K562 (cell line): Measurements from ENCODE around the gene FAM171A2. TPM values are rescaled to one million over a fixed set of nuclear protein-coding genes. Genes with fewer than 3 reads are reported as not detected.

Source experiments
- CBX3 ChIP-seq, 2 experiments: IDR thresholded peaks; 1 replicate in 1 of 2; 2 replicates in 1 of 2; pipeline ENCODE4 v1.6.1; 2012; ENCODE audit warnings: inconsistent platforms in 2 of 2, low read length in 2 of 2, borderline replicate concordance in 1 of 2, control low read depth in 1 of 2
- E2F6 ChIP-seq, 2 experiments: IDR thresholded peaks; 2 replicates each; pipeline ENCODE4 v1.6.1; 2011; ENCODE audit warnings: borderline replicate concordance in 1 of 2, control low read depth in 1 of 2, low read depth in 1 of 2, low read length in 1 of 2, mild to moderate bottlenecking in 1 of 2, mixed read lengths in 1 of 2, moderate library complexity in 1 of 2; ENCODE audit not compliant: insufficient read depth in 1 of 2, insufficient read length in 1 of 2, poor library complexity in 1 of 2, severe bottlenecking in 1 of 2; ENCODE audit errors: extremely low read depth in 1 of 2
- JUND ChIP-seq, 2 experiments: IDR thresholded peaks; 2 replicates in 1 of 2; 3 replicates in 1 of 2; pipeline ENCODE4 v1.6.1; 2011; ENCODE audit warnings: borderline replicate concordance in 2 of 2, low read depth in 2 of 2, low read length in 2 of 2, improper control_type of control experiment in 1 of 2, missing biosample characterization in 1 of 2, missing genetic modification characterization in 1 of 2, missing genetic modification reagents in 1 of 2
- KLF1 ChIP-seq: fragments of 450-650 bp; IDR thresholded peaks from 2 replicates; pipeline ENCODE4 v1.6.1; 2016; ENCODE audit warnings: missing genetic modification characterization, missing compliant biosample characterization
- MTA1 ChIP-seq: fragments of 450-650 bp; IDR thresholded peaks from 2 replicates; pipeline ENCODE4 v1.6.1; 2017; ENCODE audit warnings: borderline replicate concordance
- NEUROD1 ChIP-seq: fragments of 150-350 bp; IDR thresholded peaks from 2 replicates; pipeline ENCODE4 v1.6.1; 2014; ENCODE audit warnings: borderline replicate concordance, low read length, low read depth; ENCODE audit not compliant: partially characterized antibody
- NFE2 ChIP-seq: IDR thresholded peaks from 2 replicates; pipeline ENCODE4 v1.6.1; 2014; ENCODE audit warnings: antibody characterized with exemption, low read depth
- RREB1 ChIP-seq: fragments of 250-450 bp; sonication (Bioruptor Pico); IDR thresholded peaks from 2 replicates; pipeline ENCODE4 v1.4.0; 2020
- SAFB2 ChIP-seq: fragments of 200-400 bp; formaldehyde crosslinking; IDR thresholded peaks from 2 replicates; pipeline ENCODE4 v1.6.1; 2018; ENCODE audit warnings: borderline replicate concordance, low read length, low read depth, moderate library complexity; ENCODE audit not compliant: severe bottlenecking
- SMARCA4 ChIP-seq: fragments of 450-650 bp; IDR thresholded peaks from 2 replicates; pipeline ENCODE4 v1.6.1; 2016
- SNIP1 ChIP-seq: fragments of 450-650 bp; IDR thresholded peaks from 2 replicates; pipeline ENCODE4 v1.7.1; 2017; ENCODE audit warnings: low read depth, mild to moderate bottlenecking
- TCF15 ChIP-seq: fragments of 250-450 bp; sonication (Bioruptor Pico); IDR thresholded peaks from 2 replicates; pipeline ENCODE4 v1.8.0; 2022; ENCODE audit warnings: moderate library complexity, mild to moderate bottlenecking, inconsistent platforms
- TCF3 ChIP-seq: sonication (generic); formaldehyde crosslinking; IDR thresholded peaks from 2 replicates; pipeline ENCODE4 v1.4.0; 2020; ENCODE audit warnings: mild to moderate bottlenecking, missing genetic modification reagents
- TSC22D4 ChIP-seq: fragments of 450-650 bp; IDR thresholded peaks from 2 replicates; pipeline ENCODE4 v1.6.1; 2016; ENCODE audit warnings: missing genetic modification characterization, missing biosample characterization, control low read depth
- WHSC1 ChIP-seq: IDR thresholded peaks from one replicate; pipeline ENCODE4 v1.6.1; 2012; ENCODE audit warnings: low read length, control low read depth, inconsistent platforms
- ZNF232 ChIP-seq: sonication (generic); formaldehyde crosslinking; IDR thresholded peaks from 2 replicates; pipeline ENCODE4 v1.8.0; 2022; ENCODE audit warnings: mild to moderate bottlenecking, missing genetic modification reagents
- ZNF696 ChIP-seq: fragments of 250-450 bp; sonication (Bioruptor Pico); conservative IDR thresholded peaks from 2 replicates; pipeline ENCODE4 v1.4.0; 2020; ENCODE audit warnings: mild to moderate bottlenecking, moderate library complexity
- polyA plus RNA-seq, 8 experiments: library from polyadenylated mRNA; depleted of rRNA in 4 of 8; stranded (reverse) in 5 of 8; unstranded in 3 of 8; fragments of >200 nt; fragmentation: Nextera tagmentation in 2 of 8; fragmentation: Illumina TruSeq in 1 of 8; extraction: Ambion mirVana in 2 of 8; extraction: Trizol in 1 of 8; gene quantifications; 2 replicates each; pipeline versions ENCODE4 v1.2.1 to v1.2.3, GENCODE V29; 2011 to 2014; ENCODE audit warnings: inconsistent platforms in 1 of 8, missing spikeins in 1 of 8
- total RNA-seq, 7 experiments: library from RNA; depleted of rRNA in 6 of 7; stranded (reverse); fragments of >200 nt in 6 of 7; fragmentation: Illumina TruSeq in 2 of 7; extraction: Trizol in 2 of 7; gene quantifications; 2 replicates each; pipeline versions ENCODE4 v1.2.1 to v1.2.3, GENCODE V29; 2011 to 2021; ENCODE audit warnings: low replicate concordance in 1 of 7
- TF ChIP-seq, protein P1 (sequence below): fragments of 250-450 bp; sonication (Bioruptor Pico); IDR thresholded peaks from 2 replicates; pipeline ENCODE4 v1.5.0; 2021; ENCODE audit warnings: mild to moderate bottlenecking, borderline replicate concordance

FAM171A2 gene
- total and polyA plus RNA-seq, 9 of the 15 experiments (the other 6 are each of a cell fraction or from before 2014, with no cell fraction given), result 0.10 to 10.2 (median 2.0) TPM; not detected in 1

- TF ChIP-seq RREB1, result peak; percentile 31; the same call in 1 of the 2 replicates
- no peak for TF ChIP-seq TSC22D4
- peak in 1 of 2 experiments; percentile 81; a peak in 1 of 3 replicates for TF ChIP-seq CBX3 (IDR thresholded peaks at IDR 0.05; ENCODE audit: borderline replicate concordance in 1 of 2, low read length in 2 of 2)
- TF ChIP-seq, protein P1, sequence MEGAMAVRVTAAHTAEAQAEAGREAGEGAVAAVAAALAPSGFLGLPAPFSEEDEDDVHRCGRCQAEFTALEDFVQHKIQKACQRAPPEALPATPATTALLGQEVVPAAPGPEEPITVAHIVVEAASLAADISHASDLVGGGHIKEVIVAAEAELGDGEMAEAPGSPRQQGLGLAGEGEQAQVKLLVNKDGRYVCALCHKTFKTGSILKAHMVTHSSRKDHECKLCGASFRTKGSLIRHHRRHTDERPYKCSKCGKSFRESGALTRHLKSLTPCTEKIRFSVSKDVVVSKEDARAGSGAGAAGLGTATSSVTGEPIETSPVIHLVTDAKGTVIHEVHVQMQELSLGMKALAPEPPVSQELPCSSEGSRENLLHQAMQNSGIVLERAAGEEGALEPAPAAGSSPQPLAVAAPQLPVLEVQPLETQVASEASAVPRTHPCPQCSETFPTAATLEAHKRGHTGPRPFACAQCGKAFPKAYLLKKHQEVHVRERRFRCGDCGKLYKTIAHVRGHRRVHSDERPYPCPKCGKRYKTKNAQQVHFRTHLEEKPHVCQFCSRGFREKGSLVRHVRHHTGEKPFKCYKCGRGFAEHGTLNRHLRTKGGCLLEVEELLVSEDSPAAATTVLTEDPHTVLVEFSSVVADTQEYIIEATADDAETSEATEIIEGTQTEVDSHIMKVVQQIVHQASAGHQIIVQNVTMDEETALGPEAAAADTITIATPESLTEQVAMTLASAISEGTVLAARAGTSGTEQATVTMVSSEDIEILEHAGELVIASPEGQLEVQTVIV (CRISPR knock-in tag), result no peak
- no peak for TF ChIP-seq ZNF232
- TF ChIP-seq SMARCA4, result peak; percentile 81
- TF ChIP-seq NFE2, result 0 out of 2 replicates have a peak, but pooled peaks have one; percentile 11
- no peak for TF ChIP-seq SNIP1
- no peak for TF ChIP-seq KLF1 (tag)
- no peak for TF ChIP-seq SAFB2
- TF ChIP-seq ZNF696 (CRISPR knock-in tag), result no peak
- TF ChIP-seq E2F6 (IDR thresholded peaks at IDR 0.05; ENCODE audit: borderline replicate concordance in 1 of 2, extremely low read depth in 1 of 2, insufficient read depth in 1 of 2, insufficient read length in 1 of 2, low read depth in 1 of 2, low read length in 1 of 2, poor library complexity in 1 of 2, severe bottlenecking in 1 of 2), result no peak
- no peak for TF ChIP-seq NEUROD1
- TF ChIP-seq TCF15 (CRISPR knock-in tag), result no peak
- TF ChIP-seq WHSC1, result no peak
- no peak for TF ChIP-seq MTA1
- 0 out of 2 replicates have a peak, but pooled peaks have one; percentile 45 for TF ChIP-seq JUND (IDR thresholded peaks at IDR 0.05; ENCODE audit: borderline replicate concordance, low read depth, low read length)
- peak; percentile 16; the same call in 2 of the 3 replicates for TF ChIP-seq JUND (tag; IDR thresholded peaks at IDR 0.05; ENCODE audit: borderline replicate concordance, low read depth, low read length)
- TF ChIP-seq TCF3 (CRISPR knock-in tag), result peak; percentile 93
Measured at GRCh38 chr17:44389723-44390202, 26.1 kb upstream of the FAM171A2 start (continued).
